Stomach (tissue), 9 donors: ENCODE measurements around the gene AGAP1. TPM values are rescaled to one million over a fixed set of nuclear protein-coding genes. Genes with fewer than 3 reads are reported as not detected.

ENCODE experiments used
- DNase-seq, 2 donors: peaks; one replicate each; pipeline versions ENCODE4 v3.0.0 to v3.0.0-alpha.2; 2013 to 2019
- H3K27ac ChIP-seq, 5 donors: fragments of 200-600 bp in 4 of 5; sonication (generic) in 4 of 5; one replicate each; pipeline ENCODE4 v1.5.1; 2013 to 2019; ENCODE audit warnings: mild to moderate bottlenecking in 1 of 5, moderate library complexity in 1 of 5
- H3K27me3 ChIP-seq, 3 donors: fragments of 200-600 bp; sonication (generic); one replicate each; pipeline ENCODE4 v1.5.1; 2017 to 2019; ENCODE audit warnings: mixed run types in 1 of 3
- H3K36me3 ChIP-seq, 4 donors: fragments of 200-600 bp; sonication (generic); 1 replicate in 3 of 4; 2 replicates in 1 of 4; pipeline ENCODE4 v1.5.1; 2016 to 2019
- H3K4me1 ChIP-seq, 4 donors: fragments of 200-600 bp; sonication (generic); one replicate each; pipeline ENCODE4 v1.5.1; 2016 to 2019
- H3K4me3 ChIP-seq, 4 donors: fragments of 200-600 bp; sonication (generic) in 3 of 4; one replicate each; pipeline ENCODE4 v1.5.1; 2016 to 2019; ENCODE audit warnings: mild to moderate bottlenecking in 1 of 4
- H3K9me3 ChIP-seq, 4 donors: fragments of 200-600 bp; sonication (generic); one replicate each; pipeline ENCODE4 v1.5.1; 2016 to 2019
- CTCF ChIP-seq, 7 experiments: fragments of 450-650 bp in 4 of 7; fragments of 200-600 bp in 3 of 7; sonication (generic) in 3 of 7; IDR thresholded peaks; one replicate each; pipeline ENCODE4 v1.5.1; 2016 to 2019; ENCODE audit warnings: antibody characterized with exemption in 7 of 7, control low read depth in 2 of 7, mild to moderate bottlenecking in 1 of 7
- EP300 ChIP-seq: sonication (generic); formaldehyde crosslinking; IDR thresholded peaks from one replicate; pipeline ENCODE4 v1.6.1; 2017; ENCODE audit warnings: antibody characterized with exemption
- POLR2A ChIP-seq, 4 donors: fragments of 450-650 bp; IDR thresholded peaks; one replicate each; pipeline ENCODE4 v1.6.1; 2016; ENCODE audit warnings: antibody characterized with exemption in 4 of 4, control low read depth in 2 of 4, mild to moderate bottlenecking in 1 of 4, moderate library complexity in 1 of 4
- POLR2AphosphoS5 ChIP-seq, 3 donors: sonication (generic); formaldehyde crosslinking; IDR thresholded peaks; one replicate each; pipeline ENCODE4 v1.6.1; 2016; ENCODE audit warnings: antibody characterized with exemption in 3 of 3
- WGBS, 5 donors: extraction: QIAGEN DNeasy Blood & Tissue Kit in 3 of 5; methylation state at CpG; one replicate each; pipeline versions ENCODE4 v1.1.5 to v1.1.7; 2013 to 2018; 5-methylcytosine and 5-hydroxymethylcytosine counted together
- intact Hi-C: fragments of 100-400 bp; cut with DNase I; formaldehyde crosslinking; loops from one replicate; pipeline ENCODE4 v1.15.1; 2023; ENCODE audit warnings: low total_unique reads
- polyA plus RNA-seq, 3 donors: library from polyadenylated mRNA; stranded (reverse); fragments of 200-250 nt; gene quantifications; one replicate each; pipeline ENCODE4 v1.2.3, GENCODE V29; 2013
- total RNA-seq, 5 donors: library from RNA; depleted of rRNA; stranded (reverse); fragments of >200 nt; gene quantifications; one replicate each; pipeline versions ENCODE4 v1.1.0 to v1.2.3, GENCODE V29; 2014 to 2016
- donor health status: healthy with polysubstance abuse.
- donor health status: Bipolar disorder and iron deficiency.
- donor health status: healthy.

AGAP1 gene
- total and polyA plus RNA-seq, 8 donors: 4.2 to 139 (median 35.0) TPM

- H3K27me3 ChIP-seq: no peaks in the 10 kb centered on the region
- H3K9me3 ChIP-seq: no peaks in the 10 kb centered on the region
- peaks cover 10 to 33% (median 22%) of the 10 kb centered on the region in 4 donors for H3K4me1 ChIP-seq
- no peak for TF ChIP-seq POLR2A (IDR thresholded peaks at IDR 0.05)
- TF ChIP-seq CTCF (IDR thresholded peaks at IDR 0.05): no peak
- no peak for TF ChIP-seq EP300
- no peak for TF ChIP-seq POLR2AphosphoS5 (IDR thresholded peaks at IDR 0.05)
- no peaks in the 10 kb centered on the region for H3K36me3 ChIP-seq
- 82 to 93% (median 92%) methylated on average over 9 of the region's 9 CpGs for whole genome bisulfite sequencing, 5 donors
- DNase-seq: no peak
- H3K27ac ChIP-seq: peak overlapping the region in 2 of 5 donors; percentile 52 to 60
- intact Hi-C loops: no loop called here
- no peak overlapping the region for H3K4me3 ChIP-seq
Observed at GRCh38 chr2:235511751-235512698, 18.2 kb downstream of the AGAP1 start.

- intact Hi-C loops: no loop called here
- H3K4me3 ChIP-seq: no peak overlapping the region
- no peaks in the 10 kb centered on the region for H3K27me3 ChIP-seq
- 72 to 91% (median 85%) methylated on average over 4 of the region's 4 CpGs for WGBS, 5 donors
- TF ChIP-seq EP300 (no peak), POLR2A (IDR thresholded peaks at IDR 0.05) (no peak), POLR2AphosphoS5 (IDR thresholded peaks at IDR 0.05) (no peak), CTCF (IDR thresholded peaks at IDR 0.05) (no peak)
- H3K27ac ChIP-seq: no peak overlapping the region
- H3K9me3 ChIP-seq: no peaks in the 10 kb centered on the region
- H3K4me1 ChIP-seq: peaks cover 11 to 33% (median 22%) of the 10 kb centered on the region in 4 donors
- H3K36me3 ChIP-seq: no peaks in the 10 kb centered on the region
- no peak for DNase-seq
Observed at GRCh38 chr2:235512699-235513053, 18.8 kb downstream of the AGAP1 start.

DNA sequence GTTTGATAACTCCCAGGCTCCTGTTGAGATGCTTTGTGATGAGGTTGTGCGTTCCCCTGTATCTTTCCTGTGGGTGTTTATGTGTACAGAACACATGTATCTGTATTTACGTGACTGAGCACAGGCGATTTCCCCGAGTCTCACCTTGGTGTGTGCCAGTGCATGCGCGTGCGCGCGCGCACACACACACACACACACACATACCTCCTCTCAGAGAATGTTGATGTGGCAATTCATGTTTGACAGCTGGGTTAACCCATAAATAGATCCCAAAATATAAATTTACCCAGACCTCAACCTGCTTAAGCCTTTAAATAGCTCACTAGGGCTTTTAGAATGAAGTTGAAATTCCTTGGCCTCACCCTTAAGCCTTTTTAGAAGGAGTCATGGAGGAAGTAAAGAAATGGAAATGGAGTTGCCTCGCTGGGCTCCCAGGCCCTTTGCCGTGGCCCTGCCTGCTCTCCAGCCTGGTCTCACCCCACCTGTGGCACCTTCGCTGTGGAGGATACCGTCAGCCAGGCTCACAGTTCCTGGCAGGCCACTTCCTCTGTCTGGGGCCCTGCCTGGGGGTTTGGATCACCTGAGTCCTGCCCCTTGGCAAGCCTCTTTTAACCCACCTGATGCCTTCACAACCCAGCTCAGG is 20.3 kb downstream of the AGAP1 start:
- Histone ChIP-seq H3K9me3 (no peaks in the 10 kb centered on the region), H3K27ac (no peak overlapping the region), H3K27me3 (no peaks in the 10 kb centered on the region), H3K4me3 (no peak overlapping the region), H3K36me3 (no peaks in the 10 kb centered on the region), H3K4me1 (peaks cover 14 to 42% (median 27%) of the 10 kb centered on the region in 4 donors)
- DNase-seq: no peak
- TF ChIP-seq POLR2A (IDR thresholded peaks at IDR 0.05): no peak
- no peak for TF ChIP-seq EP300
- WGBS, 5 donors: 85 to 93% (median 92%) methylated on average over 14 of the region's 14 CpGs
- intact Hi-C loops: no loop called here

DNA sequence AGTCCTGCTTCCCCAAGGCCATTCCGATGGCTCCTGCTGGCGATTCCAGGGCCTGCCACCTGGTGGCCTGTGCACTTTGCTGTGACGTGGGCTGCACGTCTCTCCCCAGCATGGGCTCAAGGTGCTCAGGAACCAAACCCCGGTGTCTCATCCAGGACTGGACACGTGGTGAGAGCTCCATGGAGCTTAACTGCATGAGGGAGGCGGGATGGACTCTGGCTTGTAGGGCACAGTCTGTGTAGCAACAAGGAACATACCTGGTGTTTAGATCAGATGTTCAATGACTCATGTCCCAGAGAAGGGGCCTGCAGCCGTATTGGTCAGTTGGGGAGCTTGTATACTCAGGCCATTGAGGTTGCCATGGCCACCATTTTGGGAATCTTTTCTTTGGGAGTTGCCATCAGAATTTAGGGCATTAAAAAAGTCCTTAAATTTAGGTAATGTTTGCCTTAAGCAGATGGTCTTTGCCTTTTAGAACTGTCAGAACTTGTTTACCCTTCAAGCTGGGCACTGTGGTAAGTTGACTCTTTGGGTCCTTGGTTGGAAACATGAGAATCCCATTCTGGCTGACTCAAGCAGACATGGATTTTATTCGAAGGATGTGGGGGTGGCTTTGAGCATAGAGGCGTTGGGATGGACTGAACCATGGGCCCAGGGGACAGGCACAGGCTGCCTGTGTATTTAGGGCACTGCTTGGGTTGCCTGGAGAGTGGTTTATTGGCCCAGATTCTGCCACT is 21.0 kb downstream of the AGAP1 start:
- no peaks in the 10 kb centered on the region for H3K27me3 ChIP-seq
- no peaks in the 10 kb centered on the region for H3K9me3 ChIP-seq
- intact Hi-C loops: no loop called here
- no peaks in the 10 kb centered on the region for H3K36me3 ChIP-seq
- no peak overlapping the region for H3K27ac ChIP-seq
- TF ChIP-seq POLR2AphosphoS5 (IDR thresholded peaks at IDR 0.05) (no peak), CTCF (IDR thresholded peaks at IDR 0.05) (peak in 1 of 7 experiments; percentile 9)
- WGBS, 5 donors: 82 to 92% (median 88%) methylated on average over 5 to 10 of the region's 10 CpGs
- H3K4me3 ChIP-seq: no peak overlapping the region
- DNase-seq: peak in 1 of 2 donors; percentile 54
- H3K4me1 ChIP-seq: peaks cover 14 to 42% (median 25%) of the 10 kb centered on the region in 4 donors
